DOHH2 (cell line): ENCODE measurements around the gene PLA2G1B.

Experiments
- H3F3A ChIP-seq: fragments of 200-600 bp; sonication (generic), shearing (Covaris generic); 2 replicates; pipeline ENCODE4 v1.6.0; 2016; ENCODE audit warnings: antibody characterized with exemption, mild to moderate bottlenecking; ENCODE audit not compliant: control insufficient read depth, insufficient read depth
- H3K27ac ChIP-seq: fragments of 200-600 bp; sonication (generic); 2 replicates; pipeline ENCODE4 v1.5.1; 2014; ENCODE audit warnings: low read depth, mild to moderate bottlenecking, low read length, moderate library complexity
- H3K27me3 ChIP-seq: fragments of 200-600 bp; sonication (generic); 2 replicates; pipeline ENCODE4 v1.6.1; 2014; ENCODE audit warnings: mild to moderate bottlenecking, low read length, mixed read lengths; ENCODE audit not compliant: control insufficient read depth
- H3K36me3 ChIP-seq: fragments of 200-600 bp; sonication (generic); 2 replicates; pipeline ENCODE4 v1.6.1; 2014; ENCODE audit warnings: mild to moderate bottlenecking, low read length, moderate library complexity, mixed read lengths; ENCODE audit not compliant: control insufficient read depth
- H3K4me1 ChIP-seq: fragments of 200-600 bp; sonication (generic); 2 replicates; pipeline ENCODE4 v1.6.1; 2014; ENCODE audit warnings: mild to moderate bottlenecking, low read length, mixed read lengths; ENCODE audit not compliant: control insufficient read depth
- H3K4me2 ChIP-seq: fragments of 200-600 bp; sonication (generic); 2 replicates; pipeline ENCODE4 v1.6.0; 2014; ENCODE audit warnings: mild to moderate bottlenecking, low read length, moderate library complexity
- H3K4me3 ChIP-seq: fragments of 200-600 bp; sonication (generic); 2 replicates; pipeline ENCODE4 v1.5.1; 2014; ENCODE audit warnings: mild to moderate bottlenecking, low read length, mixed read lengths
- H3K79me2 ChIP-seq: fragments of 200-600 bp; sonication (generic); 2 replicates; pipeline ENCODE4 v1.6.1; 2014; ENCODE audit warnings: mild to moderate bottlenecking, low read length, mixed read lengths; ENCODE audit not compliant: control insufficient read depth
- H3K9me2 ChIP-seq: fragments of 200-600 bp; sonication (generic); replicated peaks from 2 replicates; pipeline ENCODE4 v1.6.1; 2014; ENCODE audit warnings: mild to moderate bottlenecking, low read length, mixed read lengths; ENCODE audit not compliant: control insufficient read depth
- H3K9me3 ChIP-seq: fragments of 200-600 bp; sonication (generic); 2 replicates; pipeline ENCODE4 v1.6.1; 2014; ENCODE audit warnings: antibody characterized with exemption, low read length, mixed read lengths; ENCODE audit not compliant: control insufficient read depth, insufficient read depth
- H4K20me1 ChIP-seq: fragments of 200-600 bp; sonication (generic); 2 replicates; pipeline ENCODE4 v1.6.0; 2014; ENCODE audit warnings: low read depth, mild to moderate bottlenecking, antibody characterized with exemption, low read length, moderate library complexity; ENCODE audit not compliant: control insufficient read depth, insufficient read depth
- CTCF ChIP-seq: fragments of 200-600 bp; sonication (generic); IDR thresholded peaks from one replicate; pipeline ENCODE4 v1.5.1; 2014; ENCODE audit warnings: antibody characterized with exemption, mild to moderate bottlenecking, low read depth, low read length; ENCODE audit not compliant: poor library complexity, severe bottlenecking
- EZH2phosphoT487 ChIP-seq: fragments of 200-600 bp; sonication (generic); IDR thresholded peaks from 2 replicates; pipeline ENCODE4 v1.6.1; 2017; ENCODE audit warnings: borderline replicate concordance, mild to moderate bottlenecking, antibody characterized with exemption, low read length, moderate library complexity, mixed read lengths

The PLA2G1B gene

GRCh38 chr12:120358412-120359100, 31.0 kb upstream of the PLA2G1B start:
- no peaks in the 10 kb centered on the region for H4K20me1 ChIP-seq
- H3K79me2 ChIP-seq = no peaks in the 10 kb centered on the region
- peaks cover 5% of the 10 kb centered on the region; the same call in 1 of the 2 replicates for H3K27me3 ChIP-seq
- H3K4me3 ChIP-seq = no peak overlapping the region
- H3K4me2 ChIP-seq = no peak overlapping the region
- H3F3A ChIP-seq = no peaks in the 10 kb centered on the region
- H3K4me1 ChIP-seq = no peaks in the 10 kb centered on the region
- no peaks in the 10 kb centered on the region for H3K36me3 ChIP-seq
- no peaks in the 10 kb centered on the region for H3K9me3 ChIP-seq
- H3K9me2 ChIP-seq = no peaks in the 10 kb centered on the region
- H3K27ac ChIP-seq = no peak overlapping the region
- TF ChIP-seq EZH2phosphoT487 = no peak
- no peak for TF ChIP-seq CTCF

GRCh38 chr12:120357104-120357503, 29.5 kb upstream of the PLA2G1B start:
- Histone ChIP-seq H3K79me2 (no peaks in the 10 kb centered on the region), H3K4me2 (no peak overlapping the region), H3K9me3 (no peaks in the 10 kb centered on the region), H4K20me1 (no peaks in the 10 kb centered on the region), H3K36me3 (no peaks in the 10 kb centered on the region), H3K27me3 (peaks cover 5% of the 10 kb centered on the region; the same call in 1 of the 2 replicates), H3F3A (no peaks in the 10 kb centered on the region), H3K9me2 (no peaks in the 10 kb centered on the region), H3K4me1 (no peaks in the 10 kb centered on the region), H3K4me3 (no peak overlapping the region), H3K27ac (no peak overlapping the region)
- TF ChIP-seq CTCF (no peak), EZH2phosphoT487 (no peak)

- Histone ChIP-seq H3K4me1 (no peaks in the 10 kb centered on the region), H3K36me3 (no peaks in the 10 kb centered on the region), H3K27me3 (peaks cover 5% of the 10 kb centered on the region; the same call in 1 of the 2 replicates), H3F3A (no peaks in the 10 kb centered on the region), H3K9me2 (no peaks in the 10 kb centered on the region), H4K20me1 (no peaks in the 10 kb centered on the region), H3K9me3 (no peaks in the 10 kb centered on the region), H3K27ac (no peak overlapping the region), H3K4me2 (no peak overlapping the region), H3K79me2 (no peaks in the 10 kb centered on the region), H3K4me3 (no peak overlapping the region)
- TF ChIP-seq EZH2phosphoT487 = no peak
- peak; percentile 95 for TF ChIP-seq CTCF
Measured at GRCh38 chr12:120356567-120357030, 29.0 kb upstream of the PLA2G1B start.
